ENCODE data around the gene TFAP2A. TPM values are rescaled to one million over a fixed set of nuclear protein-coding genes. Genes with fewer than 3 reads are reported as not detected.

The TFAP2A gene
- total RNA-seq, 1 donor from 2014 or later: 66.6 TPM

GRCh38 chr6:10398446-10399218 is 16.2 kb downstream of the TFAP2A start:
- peaks cover 45% of the 10 kb centered on the region for H3K36me3 Mint-ChIP-seq
- no peaks in the 10 kb centered on the region for H3K9me3 Mint-ChIP-seq
- no peak overlapping the region for H3K4me3 Mint-ChIP-seq
- DNase-seq (ENCODE audit: extremely low spot score, unreplicated experiment): no peak
- H3K4me1 Mint-ChIP-seq (ENCODE audit: unreplicated experiment): peaks cover 61% of the 10 kb centered on the region
- H3K27me3 Mint-ChIP-seq: peaks cover 67% of the 10 kb centered on the region
- no peak for TF ChIP-seq CTCF (conservative IDR thresholded peaks at IDR 0.05)
- peak overlapping the region; percentile 1 for H3K27ac Mint-ChIP-seq

- H3K27ac Mint-ChIP-seq: peak overlapping the region; percentile 0
- H3K4me3 Mint-ChIP-seq: no peak overlapping the region
- no peaks in the 10 kb centered on the region for H3K9me3 Mint-ChIP-seq
- DNase-seq (ENCODE audit: extremely low spot score, unreplicated experiment): no peak
- peaks cover 38% of the 10 kb centered on the region for H3K36me3 Mint-ChIP-seq
- H3K27me3 Mint-ChIP-seq: peaks cover 70% of the 10 kb centered on the region
- TF ChIP-seq CTCF (conservative IDR thresholded peaks at IDR 0.05): no peak
- peaks cover 59% of the 10 kb centered on the region for H3K4me1 Mint-ChIP-seq (ENCODE audit: unreplicated experiment)
Observed at GRCh38 chr6:10397756-10398445, 17.0 kb downstream of the TFAP2A start.

GRCh38 chr6:10396785-10397184 is 18.1 kb downstream of the TFAP2A start:
- no peak for TF ChIP-seq CTCF (conservative IDR thresholded peaks at IDR 0.05)
- Mint-ChIP-seq H3K4me3 (peak overlapping the region; percentile 56), H3K36me3 (peaks cover 40% of the 10 kb centered on the region), H3K27ac (peak overlapping the region; percentile 26), H3K4me1 (ENCODE audit: unreplicated experiment) (peaks cover 55% of the 10 kb centered on the region), H3K27me3 (peaks cover 76% of the 10 kb centered on the region), H3K9me3 (no peaks in the 10 kb centered on the region)
- no peak for DNase-seq (ENCODE audit: extremely low spot score, unreplicated experiment)

- no peaks in the 10 kb centered on the region for H3K9me3 Mint-ChIP-seq
- TF ChIP-seq CTCF (conservative IDR thresholded peaks at IDR 0.05): no peak
- peaks cover 54% of the 10 kb centered on the region for H3K4me1 Mint-ChIP-seq (ENCODE audit: unreplicated experiment)
- peaks cover 35% of the 10 kb centered on the region for H3K36me3 Mint-ChIP-seq
- H3K27ac Mint-ChIP-seq: peak overlapping the region; percentile 49
- no peak for DNase-seq (ENCODE audit: extremely low spot score, unreplicated experiment)
- H3K4me3 Mint-ChIP-seq: peak overlapping the region; percentile 76
- H3K27me3 Mint-ChIP-seq: peaks cover 80% of the 10 kb centered on the region
Observed at GRCh38 chr6:10395704-10396546, 18.9 kb downstream of the TFAP2A start.

GRCh38 chr6:10395171-10395703 is 19.6 kb downstream of the TFAP2A start:
- Mint-ChIP-seq H3K4me3 (peak overlapping the region; percentile 76), H3K27ac (peak overlapping the region; percentile 49), H3K9me3 (no peaks in the 10 kb centered on the region), H3K4me1 (ENCODE audit: unreplicated experiment) (peaks cover 53% of the 10 kb centered on the region), H3K27me3 (peaks cover 81% of the 10 kb centered on the region), H3K36me3 (peaks cover 29% of the 10 kb centered on the region)
- no peak for DNase-seq (ENCODE audit: extremely low spot score, unreplicated experiment)
- no peak for TF ChIP-seq CTCF (conservative IDR thresholded peaks at IDR 0.05)
